T-helper 2 cell treated with Interferon-gamma antibody and Interleukin-4, amounts not matched to agents 5 μg/mL and 100 μg/mL, for 36 hours (primary cell): ENCODE data around the gene ACACA.

Experiments used
- DNase-seq: peaks from one replicate; pipeline ENCODE4 v3.0.0; 2021; ENCODE audit warnings: low spot score
- H3K27ac Mint-ChIP-seq: one replicate; pipeline ENCODE4 v1.8.0; 2021; ENCODE audit warnings: mild to moderate bottlenecking, mixed read lengths
- H3K27me3 Mint-ChIP-seq: one replicate; pipeline ENCODE4 v1.8.0; 2021; ENCODE audit warnings: low read depth, mixed read lengths
- H3K36me3 Mint-ChIP-seq: one replicate; pipeline ENCODE4 v1.8.0; 2021; ENCODE audit warnings: low read depth, mixed read lengths
- H3K4me1 Mint-ChIP-seq: one replicate; pipeline ENCODE4 v1.8.0; 2021; ENCODE audit warnings: low read depth, mixed read lengths
- H3K4me3 Mint-ChIP-seq: one replicate; pipeline ENCODE4 v1.8.0; 2022; ENCODE audit warnings: mild to moderate bottlenecking, moderate library complexity, mixed read lengths
- H3K9me3 Mint-ChIP-seq: one replicate; pipeline ENCODE4 v1.8.0; 2021; ENCODE audit warnings: mixed read lengths

Gene ACACA

DNA sequence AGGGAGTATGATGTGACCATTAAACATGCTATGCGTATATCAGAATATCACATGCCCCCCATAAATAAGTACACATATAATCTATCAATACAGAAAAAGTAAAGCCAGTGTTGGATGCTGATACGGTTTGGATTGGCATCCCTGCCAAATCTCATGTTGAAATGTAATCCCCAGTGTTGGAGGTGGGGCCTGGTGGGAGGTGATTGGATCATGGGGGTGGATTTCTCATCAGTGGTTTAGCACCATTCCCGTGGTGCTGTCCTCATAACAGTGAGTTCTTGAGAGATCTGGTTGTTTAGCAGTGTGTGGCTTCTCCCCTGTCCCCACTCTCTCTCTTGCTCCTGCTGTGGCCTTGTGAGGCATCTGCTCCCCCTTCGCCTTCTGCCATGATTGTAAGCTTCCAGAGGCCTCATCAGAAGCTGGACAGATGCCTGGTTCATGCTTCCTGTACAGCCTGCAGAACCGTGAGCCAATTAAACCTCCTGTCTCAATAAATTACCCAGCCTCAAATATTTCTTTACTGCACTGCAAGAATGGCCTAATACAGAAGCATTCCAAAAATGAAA is 369.0 kb downstream of the ACACA start:
- no peak overlapping the region for H3K4me3 Mint-ChIP-seq
- H3K27ac Mint-ChIP-seq = no peak overlapping the region
- no peak for DNase-seq
- peaks cover 14% of the 10 kb centered on the region for H3K36me3 Mint-ChIP-seq
- no peaks in the 10 kb centered on the region for H3K9me3 Mint-ChIP-seq
- H3K4me1 Mint-ChIP-seq = no peaks in the 10 kb centered on the region
- H3K27me3 Mint-ChIP-seq = no peaks in the 10 kb centered on the region
